ENCODE results near the gene GAGE10. TPM values are rescaled to one million over a fixed set of nuclear protein-coding genes. Genes with fewer than 3 reads are reported as not detected.
"Not testable (repeated sequence)": the region's sequence is repeated elsewhere in the genome, so short reads cannot be mapped to it uniquely, and the experiment has no call there.

The GAGE10 gene
- total RNA-seq, 1 donor from 2014 or later, result not detected

- no peaks in the 10 kb centered on the region for H3K79me2 ChIP-seq (ENCODE audit: low read depth)
- no peak overlapping the region for H3K27ac ChIP-seq
- no peak overlapping the region for H2AFZ ChIP-seq (replicated peaks)
- peak; percentile 40 for DNase-seq (ENCODE audit: low spot score)
- no peaks in the 10 kb centered on the region for H4K20me1 ChIP-seq (ENCODE audit: low read depth)
- H3F3A ChIP-seq (ENCODE audit: low read depth), result no peaks in the 10 kb centered on the region
- no peaks in the 10 kb centered on the region for H3K27me3 ChIP-seq
- H3K4me3 ChIP-seq, result peak overlapping the region; percentile 6
- peaks cover 6% of the 10 kb centered on the region for H3K4me1 ChIP-seq
- peaks cover 22% of the 10 kb centered on the region for H3K4me1 Mint-ChIP-seq
- no peaks in the 10 kb centered on the region for H3K36me3 Mint-ChIP-seq
- H3K4me3 Mint-ChIP-seq, result no peak overlapping the region
- no peaks in the 10 kb centered on the region for H3K36me3 ChIP-seq
- no peak overlapping the region for H3K9ac ChIP-seq
- no peaks in the 10 kb centered on the region for H3K9me3 ChIP-seq (ENCODE audit: low read depth)
- no peaks in the 10 kb centered on the region for H3K27me3 Mint-ChIP-seq (ENCODE audit: insufficient read depth, low read depth)
- no peak for TF ChIP-seq EZH2phosphoT487 (IDR thresholded peaks at IDR 0.05)
- TF ChIP-seq EZH2 (IDR thresholded peaks at IDR 0.05), result no peak
- peak overlapping the region; percentile 66 for H3K4me2 ChIP-seq
- H3K27ac Mint-ChIP-seq, result no peak overlapping the region
- no peaks in the 10 kb centered on the region for H3K9me3 Mint-ChIP-seq
Measured at GRCh38 chrX:49310371-49310770, 6.9 kb downstream of the GAGE10 start.

- H3K4me1 ChIP-seq, result peaks cover 6% of the 10 kb centered on the region
- no peak overlapping the region for H2AFZ ChIP-seq (replicated peaks)
- H3K36me3 ChIP-seq, result no peaks in the 10 kb centered on the region
- no peak overlapping the region for H3K4me2 ChIP-seq
- no peak overlapping the region for H3K4me3 ChIP-seq
- Mint-ChIP-seq H3K36me3 (no peaks in the 10 kb centered on the region), H3K27me3 (ENCODE audit: insufficient read depth, low read depth) (no peaks in the 10 kb centered on the region), H3K4me3 (no peak overlapping the region), H3K9me3 (no peaks in the 10 kb centered on the region), H3K4me1 (peaks cover 22% of the 10 kb centered on the region), H3K27ac (no peak overlapping the region)
- no peaks in the 10 kb centered on the region for H3F3A ChIP-seq (ENCODE audit: low read depth)
- no peak for DNase-seq (ENCODE audit: low spot score)
- no peaks in the 10 kb centered on the region for H4K20me1 ChIP-seq (ENCODE audit: low read depth)
- H3K9me3 ChIP-seq (ENCODE audit: low read depth), result no peaks in the 10 kb centered on the region
- TF ChIP-seq EZH2 (IDR thresholded peaks at IDR 0.05), result no peak
- no peak for TF ChIP-seq EZH2phosphoT487 (IDR thresholded peaks at IDR 0.05)
- TF ChIP-seq CTCF (IDR thresholded peaks at IDR 0.05), result no peak
- no peak overlapping the region for H3K9ac ChIP-seq
- H3K79me2 ChIP-seq (ENCODE audit: low read depth), result no peaks in the 10 kb centered on the region
- no peak overlapping the region for H3K27ac ChIP-seq
- no peaks in the 10 kb centered on the region for H3K27me3 ChIP-seq
Measured at GRCh38 chrX:49312176-49312575, 8.7 kb downstream of the GAGE10 start.

- no peak overlapping the region for H3K4me2 ChIP-seq
- no peaks in the 10 kb centered on the region for H4K20me1 ChIP-seq (ENCODE audit: low read depth)
- DNase-seq (ENCODE audit: low spot score), result no peak
- TF ChIP-seq CTCF (IDR thresholded peaks at IDR 0.05) (no peak), EZH2phosphoT487 (IDR thresholded peaks at IDR 0.05) (no peak), EZH2 (IDR thresholded peaks at IDR 0.05) (no peak)
- Mint-ChIP-seq H3K27me3 (ENCODE audit: insufficient read depth, low read depth) (no peaks in the 10 kb centered on the region), H3K36me3 (no peaks in the 10 kb centered on the region), H3K4me3 (no peak overlapping the region), H3K9me3 (no peaks in the 10 kb centered on the region), H3K4me1 (no peaks in the 10 kb centered on the region), H3K27ac (no peak overlapping the region)
- no peaks in the 10 kb centered on the region for H3K9me3 ChIP-seq (ENCODE audit: low read depth)
- no peaks in the 10 kb centered on the region for H3K36me3 ChIP-seq
- no peaks in the 10 kb centered on the region for H3K79me2 ChIP-seq (ENCODE audit: low read depth)
- H3F3A ChIP-seq (ENCODE audit: low read depth), result no peaks in the 10 kb centered on the region
- H2AFZ ChIP-seq (replicated peaks), result no peak overlapping the region
- H3K27me3 ChIP-seq, result no peaks in the 10 kb centered on the region
- H3K4me3 ChIP-seq, result no peak overlapping the region
- no peak overlapping the region for H3K27ac ChIP-seq
- H3K9ac ChIP-seq, result no peak overlapping the region
- no peaks in the 10 kb centered on the region for H3K4me1 ChIP-seq
Measured at GRCh38 chrX:49316085-49316484, 12.6 kb downstream of the GAGE10 start.

GRCh38 chrX:49321737-49322136 lies 18.3 kb downstream of the GAGE10 start, which contains the start of gene GAGE12J:
TSS of gene GAGE12J (plus strand) at chrX:49322037. CDS start at chrX:49323194, 1,157 bp downstream.
- H3K27me3 ChIP-seq; DNase-seq (ENCODE audit: low spot score); H3K79me2 ChIP-seq (ENCODE audit: low read depth); H3K27me3 Mint-ChIP-seq (ENCODE audit: insufficient read depth, low read depth); H3K4me1 Mint-ChIP-seq; H3F3A ChIP-seq (ENCODE audit: low read depth); H3K36me3 ChIP-seq; H3K36me3 Mint-ChIP-seq; H3K27ac ChIP-seq; H4K20me1 ChIP-seq (ENCODE audit: low read depth); H3K27ac Mint-ChIP-seq; H3K4me3 ChIP-seq; H3K4me3 Mint-ChIP-seq; H3K9ac ChIP-seq; H3K9me3 ChIP-seq (ENCODE audit: low read depth); H3K4me2 ChIP-seq; H3K9me3 Mint-ChIP-seq; H2AFZ ChIP-seq (replicated peaks); H3K4me1 ChIP-seq: not testable (repeated sequence)

- not testable (repeated sequence) for H3K9me3 Mint-ChIP-seq; H3K9me3 ChIP-seq (ENCODE audit: low read depth); H3K27me3 ChIP-seq
Measured at GRCh38 chrX:49322266-49322665, 18.8 kb downstream of the GAGE10 start.

GRCh38 chrX:49323735-49324134 lies 20.3 kb downstream of the GAGE10 start:
- not testable (repeated sequence) for H4K20me1 ChIP-seq (ENCODE audit: low read depth); H3K4me3 ChIP-seq; H3K36me3 Mint-ChIP-seq; H3K4me1 Mint-ChIP-seq; H2AFZ ChIP-seq (replicated peaks); H3K27ac ChIP-seq; H3K27me3 ChIP-seq; H3K9me3 ChIP-seq (ENCODE audit: low read depth); H3K4me1 ChIP-seq; H3K4me3 Mint-ChIP-seq; H3K9me3 Mint-ChIP-seq; DNase-seq (ENCODE audit: low spot score); H3K27me3 Mint-ChIP-seq (ENCODE audit: insufficient read depth, low read depth); H3F3A ChIP-seq (ENCODE audit: low read depth); H3K4me2 ChIP-seq; H3K36me3 ChIP-seq; H3K79me2 ChIP-seq (ENCODE audit: low read depth); H3K27ac Mint-ChIP-seq; H3K9ac ChIP-seq

More at GRCh38 chrX:49322266-49322665, 18.8 kb downstream of the GAGE10 start:
- not testable (repeated sequence) for H3K27me3 Mint-ChIP-seq (ENCODE audit: insufficient read depth, low read depth); H3K36me3 Mint-ChIP-seq; H3K79me2 ChIP-seq (ENCODE audit: low read depth); H3F3A ChIP-seq (ENCODE audit: low read depth); H3K27ac Mint-ChIP-seq; H3K36me3 ChIP-seq; H3K4me3 Mint-ChIP-seq; H3K4me2 ChIP-seq; H2AFZ ChIP-seq (replicated peaks); H3K4me1 Mint-ChIP-seq; H3K4me1 ChIP-seq; H3K27ac ChIP-seq; H3K9ac ChIP-seq; H3K4me3 ChIP-seq; DNase-seq (ENCODE audit: low spot score); H4K20me1 ChIP-seq (ENCODE audit: low read depth)

- not testable (repeated sequence) for H3K4me2 ChIP-seq; H3K27ac Mint-ChIP-seq; H3K36me3 Mint-ChIP-seq; H3K36me3 ChIP-seq; H2AFZ ChIP-seq (replicated peaks); H4K20me1 ChIP-seq (ENCODE audit: low read depth); H3K9ac ChIP-seq; DNase-seq (ENCODE audit: low spot score); H3K27me3 ChIP-seq; H3K4me3 Mint-ChIP-seq; H3K27me3 Mint-ChIP-seq (ENCODE audit: insufficient read depth, low read depth); H3K4me1 ChIP-seq; H3K79me2 ChIP-seq (ENCODE audit: low read depth); H3K9me3 Mint-ChIP-seq; H3K4me3 ChIP-seq; H3K4me1 Mint-ChIP-seq; H3K9me3 ChIP-seq (ENCODE audit: low read depth); H3K27ac ChIP-seq; H3F3A ChIP-seq (ENCODE audit: low read depth)
Measured at GRCh38 chrX:49330421-49330820, 27.0 kb downstream of the GAGE10 start.
